PC-9 (cell line): Measurements from ENCODE around the gene RAF1.

Experiments
- EZH2 ChIP-seq: fragments of 200-600 bp; sonication (generic); IDR thresholded peaks from 2 replicates; pipeline ENCODE4 v1.8.0; 2017; ENCODE audit warnings: antibody characterized with exemption, low read depth
- TF ChIP-seq, protein P1 (sequence below): fragments of 200-600 bp; sonication (generic); conservative IDR thresholded peaks from 2 replicates; pipeline ENCODE4 v1.6.1; 2017; ENCODE audit warnings: mixed run types, antibody characterized with exemption, mild to moderate bottlenecking, moderate library complexity

GRCh38 chr3:12681943-12682390 lies 18.1 kb upstream of the RAF1 start:
- TF ChIP-seq, protein P1, sequence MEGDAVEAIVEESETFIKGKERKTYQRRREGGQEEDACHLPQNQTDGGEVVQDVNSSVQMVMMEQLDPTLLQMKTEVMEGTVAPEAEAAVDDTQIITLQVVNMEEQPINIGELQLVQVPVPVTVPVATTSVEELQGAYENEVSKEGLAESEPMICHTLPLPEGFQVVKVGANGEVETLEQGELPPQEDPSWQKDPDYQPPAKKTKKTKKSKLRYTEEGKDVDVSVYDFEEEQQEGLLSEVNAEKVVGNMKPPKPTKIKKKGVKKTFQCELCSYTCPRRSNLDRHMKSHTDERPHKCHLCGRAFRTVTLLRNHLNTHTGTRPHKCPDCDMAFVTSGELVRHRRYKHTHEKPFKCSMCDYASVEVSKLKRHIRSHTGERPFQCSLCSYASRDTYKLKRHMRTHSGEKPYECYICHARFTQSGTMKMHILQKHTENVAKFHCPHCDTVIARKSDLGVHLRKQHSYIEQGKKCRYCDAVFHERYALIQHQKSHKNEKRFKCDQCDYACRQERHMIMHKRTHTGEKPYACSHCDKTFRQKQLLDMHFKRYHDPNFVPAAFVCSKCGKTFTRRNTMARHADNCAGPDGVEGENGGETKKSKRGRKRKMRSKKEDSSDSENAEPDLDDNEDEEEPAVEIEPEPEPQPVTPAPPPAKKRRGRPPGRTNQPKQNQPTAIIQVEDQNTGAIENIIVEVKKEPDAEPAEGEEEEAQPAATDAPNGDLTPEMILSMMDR, result no peak
- no peak for TF ChIP-seq EZH2
